PFSK-1 (cell line): ENCODE data around the gene TAGLN2.

Experiments used
- POLR2AphosphoS5 ChIP-seq: IDR thresholded peaks from 2 replicates; pipeline ENCODE4 v1.6.1; 2012; ENCODE audit warnings: low read depth, mild to moderate bottlenecking, control low read depth, low read length, moderate library complexity
- REST ChIP-seq, 2 experiments: IDR thresholded peaks; 2 replicates each; pipeline versions ENCODE4 v1.6.1 to v1.8.0; 2011 to 2012; ENCODE audit warnings: low read depth in 2 of 2, low read length in 2 of 2, control low read depth in 1 of 2, inconsistent platforms in 1 of 2, mild to moderate bottlenecking in 1 of 2, moderate library complexity in 1 of 2; ENCODE audit not compliant: insufficient read depth in 1 of 2
- SIN3A ChIP-seq: IDR thresholded peaks from 2 replicates; pipeline ENCODE4 v1.6.1; 2012; ENCODE audit warnings: mild to moderate bottlenecking, low read length, moderate library complexity, borderline replicate concordance; ENCODE audit not compliant: insufficient read depth
- TAF1 ChIP-seq: IDR thresholded peaks from 2 replicates; pipeline ENCODE4 v1.6.1; 2012; ENCODE audit warnings: low read length, control low read depth, borderline replicate concordance; ENCODE audit not compliant: insufficient read depth

DNA sequence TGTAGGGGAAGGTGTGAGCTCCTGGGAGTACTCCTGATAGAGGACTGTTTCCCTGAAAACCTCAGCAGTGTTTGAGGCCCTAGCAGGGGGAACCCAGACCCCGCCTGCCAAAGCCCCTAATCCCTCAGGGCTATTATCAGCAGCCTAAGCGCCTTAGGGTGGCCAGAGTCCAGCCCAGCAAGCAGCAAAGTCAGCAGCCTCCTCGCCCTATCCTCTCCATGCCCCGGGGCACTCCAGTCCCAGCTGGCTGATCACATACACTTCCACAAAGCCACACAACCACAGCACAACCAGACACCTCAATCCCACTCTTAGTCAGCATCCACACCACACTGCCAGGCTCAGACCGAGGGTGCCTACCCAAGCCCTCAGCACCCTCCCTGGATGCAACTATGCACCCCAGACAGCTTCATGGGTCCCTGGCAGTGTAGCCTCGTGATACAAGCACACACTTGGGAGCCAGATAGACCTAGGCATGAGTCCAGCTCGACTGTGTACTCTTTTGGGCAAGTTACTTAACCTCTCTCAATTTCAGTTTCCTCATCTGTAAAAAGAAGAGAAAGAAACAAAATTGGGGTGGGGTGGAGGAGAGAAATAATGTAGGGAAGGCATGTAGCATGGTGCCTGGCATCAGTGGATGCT is 13.0 kb upstream of the TAGLN2 start:
- TF ChIP-seq REST (IDR thresholded peaks at IDR 0.05; ENCODE audit: insufficient read depth in 1 of 2, low read depth in 2 of 2, low read length in 2 of 2) (no peak), POLR2AphosphoS5 (no peak), TAF1 (no peak), SIN3A (no peak)
